LoVo (cell line): ENCODE data around the gene BLOC1S3.
"Not testable (repeated sequence)": the region's sequence is repeated elsewhere in the genome, so short reads cannot be mapped to it uniquely, and the experiment has no call there.

Source experiments
- DNase-seq: peaks from one replicate; pipeline ENCODE4 v3.0.0-alpha.2; 2016; ENCODE audit warnings: low spot score

The BLOC1S3 gene

GRCh38 chr19:45224645-45225044 lies 46.1 kb downstream of the BLOC1S3 start:
- no peak for DNase-seq

DNA sequence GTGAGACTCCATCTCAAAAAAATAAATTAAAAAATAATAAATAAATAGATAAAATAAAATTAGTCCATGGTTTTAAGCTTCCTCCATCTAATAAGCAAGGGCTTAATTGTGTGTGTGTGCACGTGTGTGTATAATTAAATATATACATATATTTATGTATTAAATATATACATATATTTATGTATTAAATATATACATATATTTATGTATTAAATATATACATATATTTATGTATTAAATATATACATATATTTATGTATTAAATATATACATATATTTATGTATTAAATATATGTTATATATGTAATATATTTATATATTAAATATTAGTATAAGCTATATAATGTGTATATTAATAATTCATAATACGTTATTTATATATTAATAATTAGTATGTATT lies 50.5 kb downstream of the BLOC1S3 start:
- not testable (repeated sequence) for DNase-seq
